Motor neuron (in vitro differentiated cells): ENCODE data around the gene LMAN2. TPM values are rescaled to one million over a fixed set of nuclear protein-coding genes. Genes with fewer than 3 reads are reported as not detected.

Experiments used
- ATAC-seq, 8 experiments: fragments of 200-7000 bp; cut with Tn5 transposase; replicated peaks in 6 of 8; 2 replicates each; pipeline ENCODE4 v1.8.0; 2021; ENCODE audit warnings: mild to moderate bottlenecking in 8 of 8, moderate library complexity in 8 of 8
- H3K27ac ChIP-seq, 2 donors: fragments of 250-450 bp; sonication (Bioruptor Pico); 2 replicates each; pipeline ENCODE4 v1.9.0; 2021; ENCODE audit warnings: antibody characterized with exemption in 2 of 2, mild to moderate bottlenecking in 2 of 2, moderate library complexity in 1 of 2
- H3K4me1 ChIP-seq, 2 donors: fragments of 250-450 bp; sonication (Bioruptor Pico); replicated peaks in 1 of 2; 2 replicates each; pipeline ENCODE4 v1.6.1; 2021; ENCODE audit warnings: antibody characterized with exemption in 2 of 2, mild to moderate bottlenecking in 2 of 2, moderate library complexity in 1 of 2
- H3K4me3 ChIP-seq, 5 donors: fragments of 250-450 bp; sonication (Bioruptor Pico); 2 replicates each; pipeline ENCODE4 v1.9.0; 2021; ENCODE audit warnings: antibody characterized with exemption in 5 of 5, mild to moderate bottlenecking in 5 of 5, moderate library complexity in 4 of 5
- WGBS, 10 experiments: fragments of 450-650 bp; shearing (Covaris generic); methylation state at CpG; one replicate each; pipeline ENCODE4 v1.0.0; 2022; 5-methylcytosine and 5-hydroxymethylcytosine counted together
- in situ Hi-C, 9 experiments: fragments of 400-800 bp; cut with MboI; loops; one replicate each; pipeline ENCODE4 v1.15.0; 2021; ENCODE audit warnings: low sequenced_read_pairs in 9 of 9, low pct_unique_long_range_greater_than_20kb in 2 of 9; ENCODE audit not compliant: unreplicated experiment in 9 of 9
- total RNA-seq, 8 experiments: library from RNA; unstranded; fragments of 300-600 nt; gene quantifications; 2 replicates each; pipeline versions ENCODE4 v1.2.3 to v1.2.4, GENCODE V29; 2022

The LMAN2 gene
- total RNA-seq = 100 to 1,000 TPM in 4 of 8 experiments, 10 to 100 TPM in 4; 48.3 to 219 (median 111) TPM

- Histone ChIP-seq H3K4me3 (peak within 1 kb of the TSS; percentile 63 to 92 (median 71)), H3K4me1 (peaks cover 10 to 11% of the 10 kb centered on the region in 2 donors), H3K27ac (peak within 1 kb of the TSS; percentile 93 to 95)
- peak; percentile 96 to 99 (median 98) for ATAC-seq
- in situ Hi-C loops = no loop called here
- WGBS, 10 experiments = 0 to 70% (median 9%) methylated on average over 1 to 28 of the region's 55 CpGs; no CpG with 5 or more reads in 2 of the 10 experiments
Observed at GRCh38 chr5:177351392-177352329, at the start of gene LMAN2. TSS of gene LMAN2 (minus strand) at chr5:177351668. CDS start at chr5:177351647, 21 bp downstream.

GRCh38 chr5:177399997-177400868 lies 48.8 kb upstream of the LMAN2 start, which contains the start of gene PFN3:
TSS of gene PFN3 (minus strand) at chr5:177400661. CDS start at chr5:177400576, 85 bp downstream.
- peak in 1 of 8 experiments; percentile 2 for ATAC-seq

GRCh38 chr5:177397875-177398390 lies 46.5 kb upstream of the LMAN2 start:
- WGBS, 10 experiments = 100% methylated on average over 1 to 3 of the region's 16 CpGs; no CpG with 5 or more reads in 8 of the 10 experiments

More at GRCh38 chr5:177399997-177400868, 48.8 kb upstream of the LMAN2 start, which contains the start of gene PFN3:
- Histone ChIP-seq H3K4me3 (peak within 1 kb of the TSS in 1 of 5 donors; percentile 7), H3K4me1 (peaks cover 10 to 12% of the 10 kb centered on the region in 2 donors), H3K27ac (no peak within 1 kb of the TSS)
- WGBS, 10 experiments = 12 to 100% (median 38%) methylated on average over 1 to 16 of the region's 92 CpGs; no CpG with 5 or more reads in 4 of the 10 experiments
- in situ Hi-C loops = loop anchor here in 2 of 9 experiments (25.0 kb wide), 2 partner anchors 87 to 112 kb away; partner anchors contain the start of genes DDX41 (in 1 of the 2), DOK3 (in 1 of the 2) and PDLIM7 (in 1 of the 2)

GRCh38 chr5:177396807-177397206 lies 45.3 kb upstream of the LMAN2 start:
- ATAC-seq = no peak
- no peak overlapping the region for H3K4me3 ChIP-seq
- H3K4me1 ChIP-seq = peaks cover 0 to 2% of the 10 kb centered on the region in 2 donors
- WGBS, 10 experiments = 90 to 100% (median 90%) methylated on average over 1 to 2 of the region's 10 CpGs; no CpG with 5 or more reads in 7 of the 10 experiments
- in situ Hi-C loops = loop anchor here in 2 of 9 experiments (25.0 kb wide), 2 partner anchors 90 to 115 kb away; partner anchors contain the start of genes DDX41 (in 1 of the 2), DOK3 (in 1 of the 2) and PDLIM7 (in 1 of the 2)
- no peak overlapping the region for H3K27ac ChIP-seq

More at GRCh38 chr5:177397875-177398390, 46.5 kb upstream of the LMAN2 start:
- in situ Hi-C loops = loop anchor here in 2 of 9 experiments (25.0 kb wide), 2 partner anchors 89 to 114 kb away; partner anchors contain the start of genes DDX41 (in 1 of the 2), DOK3 (in 1 of the 2) and PDLIM7 (in 1 of the 2)
- Histone ChIP-seq H3K27ac (no peak overlapping the region), H3K4me1 (peaks cover 3 to 4% of the 10 kb centered on the region in 2 donors), H3K4me3 (no peak overlapping the region)
- ATAC-seq = no peak

GRCh38 chr5:177396078-177396477 lies 44.6 kb upstream of the LMAN2 start:
- WGBS, 10 experiments = 40% methylated on average over 1 of the region's 8 CpGs; no CpG with 5 or more reads in 9 of the 10 experiments
- in situ Hi-C loops = loop anchor here in 2 of 9 experiments (25.0 kb wide), 2 partner anchors 91 to 116 kb away; partner anchors contain the start of genes DDX41 (in 1 of the 2), DOK3 (in 1 of the 2) and PDLIM7 (in 1 of the 2)
- Histone ChIP-seq H3K4me1 (peaks cover 0 to 2% of the 10 kb centered on the region in 2 donors), H3K4me3 (no peak overlapping the region), H3K27ac (no peak overlapping the region)
- ATAC-seq = peak in 3 of 8 experiments; percentile 32 to 79 (median 63)

GRCh38 chr5:177393990-177394389 lies 42.5 kb upstream of the LMAN2 start:
- in situ Hi-C loops = loop anchor here in 2 of 9 experiments (25.0 kb wide), 2 partner anchors 93 to 118 kb away; partner anchors contain the start of genes DDX41 (in 1 of the 2), DOK3 (in 1 of the 2) and PDLIM7 (in 1 of the 2)
- no peak for ATAC-seq
- H3K4me3 ChIP-seq = no peak overlapping the region
- H3K4me1 ChIP-seq = peaks cover 3 to 4% of the 10 kb centered on the region in 2 donors
- 0 to 100% (median 60%) methylated on average over 1 to 2 of the region's 5 CpGs; no CpG with 5 or more reads in 5 of the 10 experiments for WGBS, 10 experiments
- no peak overlapping the region for H3K27ac ChIP-seq

- H3K27ac ChIP-seq = no peak overlapping the region
- ATAC-seq = no peak
- WGBS, 10 experiments = 80% methylated on average over 1 of the region's 1 CpG; no CpG with 5 or more reads in 8 of the 10 experiments
- in situ Hi-C loops = loop anchor here in 2 of 9 experiments (25.0 kb wide), 2 partner anchors 94 to 119 kb away; partner anchors contain the start of genes DDX41 (in 1 of the 2), DOK3 (in 1 of the 2) and PDLIM7 (in 1 of the 2)
- H3K4me1 ChIP-seq = peaks cover 3 to 4% of the 10 kb centered on the region in 2 donors
- no peak overlapping the region for H3K4me3 ChIP-seq
Observed at GRCh38 chr5:177393206-177393765, 41.8 kb upstream of the LMAN2 start.

- Histone ChIP-seq H3K4me1 (peaks cover 3 to 4% of the 10 kb centered on the region in 2 donors), H3K27ac (no peak overlapping the region), H3K4me3 (no peak overlapping the region)
- WGBS, 10 experiments = 0 to 33% methylated on average over 1 to 4 of the region's 5 CpGs; no CpG with 5 or more reads in 8 of the 10 experiments
- in situ Hi-C loops = loop anchor here in 2 of 9 experiments (25.0 kb wide), 2 partner anchors 95 to 120 kb away; partner anchors contain the start of genes DDX41 (in 1 of the 2), DOK3 (in 1 of the 2) and PDLIM7 (in 1 of the 2)
- no peak for ATAC-seq
Observed at GRCh38 chr5:177392765-177393164, 41.3 kb upstream of the LMAN2 start.

GRCh38 chr5:177390363-177391300 lies 39.2 kb upstream of the LMAN2 start:
- no peak overlapping the region for H3K4me3 ChIP-seq
- peaks cover 3 to 4% of the 10 kb centered on the region in 2 donors for H3K4me1 ChIP-seq
- WGBS, 10 experiments = 0 to 80% (median 27%) methylated on average over 1 to 6 of the region's 13 CpGs; no CpG with 5 or more reads in 3 of the 10 experiments
- no peak overlapping the region for H3K27ac ChIP-seq
- in situ Hi-C loops = loop anchor here in 2 of 9 experiments (25.0 kb wide), 2 partner anchors 97 to 122 kb away; partner anchors contain the start of genes DDX41 (in 1 of the 2), DOK3 (in 1 of the 2) and PDLIM7 (in 1 of the 2)
- ATAC-seq = peak; percentile 39 to 94 (median 88)
